Stomach (tissue), 9 donors: ENCODE data around the gene SLC8A2. TPM values are rescaled to one million over a fixed set of nuclear protein-coding genes. Genes with fewer than 3 reads are reported as not detected.

Experiments used
- DNase-seq, 2 donors: peaks; one replicate each; pipeline versions ENCODE4 v3.0.0 to v3.0.0-alpha.2; 2013 to 2019
- H3K27ac ChIP-seq, 5 donors: fragments of 200-600 bp in 4 of 5; sonication (generic) in 4 of 5; one replicate each; pipeline ENCODE4 v1.5.1; 2013 to 2019; ENCODE audit warnings: mild to moderate bottlenecking in 1 of 5, moderate library complexity in 1 of 5
- H3K27me3 ChIP-seq, 3 donors: fragments of 200-600 bp; sonication (generic); one replicate each; pipeline ENCODE4 v1.5.1; 2017 to 2019; ENCODE audit warnings: mixed run types in 1 of 3
- H3K36me3 ChIP-seq, 4 donors: fragments of 200-600 bp; sonication (generic); 1 replicate in 3 of 4; 2 replicates in 1 of 4; pipeline ENCODE4 v1.5.1; 2016 to 2019
- H3K4me1 ChIP-seq, 4 donors: fragments of 200-600 bp; sonication (generic); one replicate each; pipeline ENCODE4 v1.5.1; 2016 to 2019
- H3K4me3 ChIP-seq, 4 donors: fragments of 200-600 bp; sonication (generic) in 3 of 4; one replicate each; pipeline ENCODE4 v1.5.1; 2016 to 2019; ENCODE audit warnings: mild to moderate bottlenecking in 1 of 4
- H3K9me3 ChIP-seq, 4 donors: fragments of 200-600 bp; sonication (generic); one replicate each; pipeline ENCODE4 v1.5.1; 2016 to 2019
- EP300 ChIP-seq: sonication (generic); formaldehyde crosslinking; IDR thresholded peaks from one replicate; pipeline ENCODE4 v1.6.1; 2017; ENCODE audit warnings: antibody characterized with exemption
- POLR2A ChIP-seq, 4 donors: fragments of 450-650 bp; IDR thresholded peaks; one replicate each; pipeline ENCODE4 v1.6.1; 2016; ENCODE audit warnings: antibody characterized with exemption in 4 of 4, control low read depth in 2 of 4, mild to moderate bottlenecking in 1 of 4, moderate library complexity in 1 of 4
- POLR2AphosphoS5 ChIP-seq, 3 donors: sonication (generic); formaldehyde crosslinking; IDR thresholded peaks; one replicate each; pipeline ENCODE4 v1.6.1; 2016; ENCODE audit warnings: antibody characterized with exemption in 3 of 3
- WGBS, 5 donors: extraction: QIAGEN DNeasy Blood & Tissue Kit in 3 of 5; methylation state at CpG; one replicate each; pipeline versions ENCODE4 v1.1.5 to v1.1.7; 2013 to 2018; 5-methylcytosine and 5-hydroxymethylcytosine counted together
- intact Hi-C: fragments of 100-400 bp; cut with DNase I; formaldehyde crosslinking; loops from one replicate; pipeline ENCODE4 v1.15.1; 2023; ENCODE audit warnings: low total_unique reads
- polyA plus RNA-seq, 3 donors: library from polyadenylated mRNA; stranded (reverse); fragments of 200-250 nt; gene quantifications; one replicate each; pipeline ENCODE4 v1.2.3, GENCODE V29; 2013
- total RNA-seq, 5 donors: library from RNA; depleted of rRNA; stranded (reverse); fragments of >200 nt; gene quantifications; one replicate each; pipeline versions ENCODE4 v1.1.0 to v1.2.3, GENCODE V29; 2014 to 2016
- TF ChIP-seq, protein P1 (sequence below), 7 experiments: fragments of 450-650 bp in 4 of 7; fragments of 200-600 bp in 3 of 7; sonication (generic) in 3 of 7; IDR thresholded peaks; one replicate each; pipeline ENCODE4 v1.5.1; 2016 to 2019; ENCODE audit warnings: antibody characterized with exemption in 7 of 7, control low read depth in 2 of 7, mild to moderate bottlenecking in 1 of 7
- donor health status: healthy with polysubstance abuse.
- donor health status: Bipolar disorder and iron deficiency.
- donor health status: healthy.

The SLC8A2 gene
- total and polyA plus RNA-seq, 8 donors, result 0.12 to 17.9 (median 2.0) TPM

GRCh38 chr19:47448360-47448727, 23.3 kb downstream of the SLC8A2 start:
- peaks cover 21 to 86% (median 70%) of the 10 kb centered on the region in 3 donors for H3K27me3 ChIP-seq

DNA sequence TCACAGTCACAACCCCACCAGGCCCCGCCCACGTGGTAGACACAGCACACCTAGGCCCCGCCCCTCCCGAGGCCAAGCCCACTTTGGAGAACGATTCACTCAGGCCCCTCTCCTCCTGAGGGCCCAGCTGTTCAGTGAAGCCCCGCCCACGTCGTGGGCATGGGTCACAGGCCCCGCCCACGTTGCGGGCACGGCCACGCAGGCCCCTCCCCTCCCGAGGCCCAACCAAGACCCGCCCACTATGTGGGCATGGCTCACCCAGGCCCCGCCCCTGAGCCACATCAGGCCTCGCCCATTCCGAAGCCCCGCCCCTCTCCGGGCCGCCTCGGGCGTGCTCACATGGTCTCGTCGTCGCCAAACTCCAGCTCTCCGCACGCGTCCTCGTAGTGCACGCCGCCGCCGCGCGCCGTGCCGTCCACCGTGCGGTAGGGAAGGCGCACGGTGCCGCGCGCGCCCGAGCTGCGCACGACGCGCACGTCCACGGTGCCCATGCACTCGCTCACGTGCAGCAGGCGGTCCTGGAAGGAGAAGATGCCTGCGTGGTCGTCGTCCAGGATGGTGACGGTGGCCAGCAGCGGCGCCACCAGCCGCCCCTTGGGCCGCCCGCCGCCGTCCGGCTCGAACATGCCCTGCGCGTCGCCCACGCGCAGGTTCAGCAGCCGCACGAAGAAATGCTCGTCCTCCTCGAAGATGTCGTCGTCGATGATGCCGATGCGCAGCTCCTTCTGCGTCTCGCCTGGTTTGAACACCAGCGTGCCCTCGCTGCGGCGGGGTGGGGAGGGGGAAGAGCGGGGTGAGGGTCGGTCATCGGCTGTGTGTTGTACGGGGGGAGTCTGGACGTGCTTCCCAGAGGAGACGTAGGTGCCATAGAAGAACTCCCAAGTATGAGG, 24.0 kb downstream of the SLC8A2 start:
- H3K9me3 ChIP-seq, result peaks cover 0 to 8% (median 2%) of the 10 kb centered on the region in 4 donors
- H3K36me3 ChIP-seq, result no peaks in the 10 kb centered on the region
- WGBS, 5 donors, result 6 to 11% (median 10%) methylated on average over 35 to 95 of the region's 95 CpGs
- intact Hi-C loops, result no loop called here
- peaks cover 21 to 91% (median 76%) of the 10 kb centered on the region in 3 donors for H3K27me3 ChIP-seq
- peak overlapping the region in 3 of 4 donors; percentile 16 to 27 (median 22) for H3K4me3 ChIP-seq
- H3K27ac ChIP-seq, result no peak overlapping the region
- DNase-seq, result peak; percentile 28 to 77
- TF ChIP-seq POLR2A (IDR thresholded peaks at IDR 0.05) (no peak), EP300 (no peak), POLR2AphosphoS5 (IDR thresholded peaks at IDR 0.05) (no peak)
- TF ChIP-seq, protein P1, sequence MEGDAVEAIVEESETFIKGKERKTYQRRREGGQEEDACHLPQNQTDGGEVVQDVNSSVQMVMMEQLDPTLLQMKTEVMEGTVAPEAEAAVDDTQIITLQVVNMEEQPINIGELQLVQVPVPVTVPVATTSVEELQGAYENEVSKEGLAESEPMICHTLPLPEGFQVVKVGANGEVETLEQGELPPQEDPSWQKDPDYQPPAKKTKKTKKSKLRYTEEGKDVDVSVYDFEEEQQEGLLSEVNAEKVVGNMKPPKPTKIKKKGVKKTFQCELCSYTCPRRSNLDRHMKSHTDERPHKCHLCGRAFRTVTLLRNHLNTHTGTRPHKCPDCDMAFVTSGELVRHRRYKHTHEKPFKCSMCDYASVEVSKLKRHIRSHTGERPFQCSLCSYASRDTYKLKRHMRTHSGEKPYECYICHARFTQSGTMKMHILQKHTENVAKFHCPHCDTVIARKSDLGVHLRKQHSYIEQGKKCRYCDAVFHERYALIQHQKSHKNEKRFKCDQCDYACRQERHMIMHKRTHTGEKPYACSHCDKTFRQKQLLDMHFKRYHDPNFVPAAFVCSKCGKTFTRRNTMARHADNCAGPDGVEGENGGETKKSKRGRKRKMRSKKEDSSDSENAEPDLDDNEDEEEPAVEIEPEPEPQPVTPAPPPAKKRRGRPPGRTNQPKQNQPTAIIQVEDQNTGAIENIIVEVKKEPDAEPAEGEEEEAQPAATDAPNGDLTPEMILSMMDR (IDR thresholded peaks at IDR 0.05), result no peak
- peaks cover 20 to 32% (median 24%) of the 10 kb centered on the region in 4 donors for H3K4me1 ChIP-seq

More at GRCh38 chr19:47448360-47448727, 23.3 kb downstream of the SLC8A2 start:
- Histone ChIP-seq H3K4me3 (no peak overlapping the region), H3K4me1 (peaks cover 20 to 32% (median 24%) of the 10 kb centered on the region in 4 donors), H3K9me3 (peaks cover 0 to 8% (median 2%) of the 10 kb centered on the region in 4 donors), H3K27ac (no peak overlapping the region), H3K36me3 (no peaks in the 10 kb centered on the region)
- intact Hi-C loops, result no loop called here
- TF ChIP-seq POLR2AphosphoS5 (IDR thresholded peaks at IDR 0.05), result no peak
- TF ChIP-seq, protein P1 (IDR thresholded peaks at IDR 0.05), result no peak
- no peak for TF ChIP-seq POLR2A (IDR thresholded peaks at IDR 0.05)
- no peak for TF ChIP-seq EP300
- 25 to 30% (median 29%) methylated on average over 9 of the region's 9 CpGs for WGBS, 5 donors
- DNase-seq, result no peak

GRCh38 chr19:47446534-47447469, 24.9 kb downstream of the SLC8A2 start:
- WGBS, 5 donors, result 18 to 22% (median 21%) methylated on average over 28 of the region's 28 CpGs
- intact Hi-C loops, result no loop called here
- H3K27ac ChIP-seq, result no peak overlapping the region
- no peaks in the 10 kb centered on the region for H3K36me3 ChIP-seq
- TF ChIP-seq POLR2A (IDR thresholded peaks at IDR 0.05), result no peak
- TF ChIP-seq EP300, result no peak
- TF ChIP-seq, protein P1 (IDR thresholded peaks at IDR 0.05), result no peak
- TF ChIP-seq POLR2AphosphoS5 (IDR thresholded peaks at IDR 0.05), result no peak
- peaks cover 21 to 96% (median 86%) of the 10 kb centered on the region in 3 donors for H3K27me3 ChIP-seq
- peak; percentile 27 to 68 for DNase-seq
- peaks cover 0 to 8% (median 2%) of the 10 kb centered on the region in 4 donors for H3K9me3 ChIP-seq
- peaks cover 20 to 32% (median 24%) of the 10 kb centered on the region in 4 donors for H3K4me1 ChIP-seq
- H3K4me3 ChIP-seq, result peak overlapping the region in 2 of 4 donors; percentile 16 to 27

- intact Hi-C loops, result no loop called here
- 4 to 9% (median 5%) methylated on average over 20 to 22 of the region's 22 CpGs for WGBS, 5 donors
- Histone ChIP-seq H3K4me1 (peaks cover 20 to 32% (median 24%) of the 10 kb centered on the region in 4 donors), H3K27ac (no peak overlapping the region), H3K27me3 (peaks cover 21 to 97% (median 87%) of the 10 kb centered on the region in 3 donors), H3K9me3 (peaks cover 0 to 8% (median 2%) of the 10 kb centered on the region in 4 donors), H3K4me3 (no peak overlapping the region), H3K36me3 (no peaks in the 10 kb centered on the region)
- peak; percentile 43 to 81 for DNase-seq
- no peak for TF ChIP-seq POLR2AphosphoS5 (IDR thresholded peaks at IDR 0.05)
- TF ChIP-seq POLR2A (IDR thresholded peaks at IDR 0.05), result no peak
- TF ChIP-seq, protein P1 (IDR thresholded peaks at IDR 0.05), result no peak
- no peak for TF ChIP-seq EP300
Measured at GRCh38 chr19:47445937-47446402, 25.7 kb downstream of the SLC8A2 start.
